ENCODE data around the gene SNPH.

Gene SNPH

GRCh38 chr20:1309439-1309847 is 43.3 kb downstream of the SNPH start:
- H3K4me3 ChIP-seq (ENCODE audit: low read depth, low read length), result no peak overlapping the region
- no peak overlapping the region for H3K27ac ChIP-seq (ENCODE audit: extremely low read depth, low read depth, low read length)
- TF ChIP-seq SCRT2 (tag by site-specific recombination; IDR thresholded peaks at IDR 0.05), result no peak
- no peak for TF ChIP-seq ZNF274 (IDR thresholded peaks at IDR 0.05; ENCODE audit: low read length)
- no peak for TF ChIP-seq ZNF274 (tag by site-specific recombination; IDR thresholded peaks at IDR 0.05; ENCODE audit: borderline replicate concordance)
- TF ChIP-seq ZBTB11 (tag by site-specific recombination; conservative IDR thresholded peaks at IDR 0.05; ENCODE audit: low read depth), result no peak
- TF ChIP-seq ZNF837 (tag by site-specific recombination; IDR thresholded peaks at IDR 0.05), result no peak
- no peak for TF ChIP-seq ZNF214 (tag by site-specific recombination; IDR thresholded peaks at IDR 0.05; ENCODE audit: borderline replicate concordance)
- TF ChIP-seq CTCF (tag by site-specific recombination; IDR thresholded peaks at IDR 0.05), result peak; percentile 50
- TF ChIP-seq ZNF664 (tag by site-specific recombination; IDR thresholded peaks at IDR 0.05), result no peak
- no peak for TF ChIP-seq ZNF510 (tag by site-specific recombination; IDR thresholded peaks at IDR 0.05; ENCODE audit: insufficient replicate concordance)
- peaks cover 0 to 18% of the 10 kb centered on the region in 2 experiments; a peak in 1 of 3 replicates for H3K36me3 ChIP-seq (ENCODE audit: control insufficient read depth in 2 of 2, insufficient read depth in 1 of 2, low read length in 2 of 2)
- ChIA-PET CTCF (interaction anchor here (4.3 kb wide), 1 partner anchor 127 kb away, joined by 56 read pairs; no protein-coding TSS in a partner anchor), POLR2A (no interaction called here)
- H3K4me1 ChIP-seq (ENCODE audit: control insufficient read depth, insufficient read depth, low read length), result 0 out of 2 replicates have a peak, but pooled peaks cover 2% of the 10 kb centered on the region
- H3K9me3 ChIP-seq (ENCODE audit: control insufficient read depth, insufficient read depth, low read depth, low read length), result no peaks in the 10 kb centered on the region

- POLR2A ChIA-PET, result no interaction called here
- Histone ChIP-seq H3K27ac (ENCODE audit: extremely low read depth, low read depth, low read length) (no peak overlapping the region), H3K4me1 (ENCODE audit: control insufficient read depth, insufficient read depth, low read length) (0 out of 2 replicates have a peak, but pooled peaks cover 2% of the 10 kb centered on the region), H3K9me3 (ENCODE audit: control insufficient read depth, insufficient read depth, low read depth, low read length) (no peaks in the 10 kb centered on the region), H3K36me3 (ENCODE audit: control insufficient read depth in 2 of 2, insufficient read depth in 1 of 2, low read length in 2 of 2) (peaks cover 0 to 12% of the 10 kb centered on the region in 2 experiments; a peak in 1 of 3 replicates), H3K4me3 (ENCODE audit: low read depth, low read length) (no peak overlapping the region)
- peak; percentile 46; the same call in 1 of the 2 replicates for TF ChIP-seq KLF9 (tag by site-specific recombination; IDR thresholded peaks at IDR 0.05; ENCODE audit: low read depth)
- TF ChIP-seq ZNF585B (tag by site-specific recombination; IDR thresholded peaks at IDR 0.05), result no peak
- no peak for TF ChIP-seq ZNF513 (tag by site-specific recombination; IDR thresholded peaks at IDR 0.05)
- TF ChIP-seq ZNF600 (tag by site-specific recombination; IDR thresholded peaks at IDR 0.05), result 0 out of 2 replicates have a peak, but pooled peaks have one; percentile 20
- TF ChIP-seq ELK4 (IDR thresholded peaks at IDR 0.05; ENCODE audit: borderline replicate concordance, low read depth, low read length), result no peak
- TF ChIP-seq ZNF521 (tag by site-specific recombination; IDR thresholded peaks at IDR 0.05), result no peak
- 0 out of 2 replicates have a peak, but pooled peaks have one; percentile 37 for TF ChIP-seq GLIS2 (tag by site-specific recombination; IDR thresholded peaks at IDR 0.05)
- TF ChIP-seq ZNF555 (tag by site-specific recombination; conservative IDR thresholded peaks at IDR 0.05), result no peak
- TF ChIP-seq ZNF37A (tag by site-specific recombination; IDR thresholded peaks at IDR 0.05), result no peak
- TF ChIP-seq ZNF76 (tag by site-specific recombination; IDR thresholded peaks at IDR 0.05; ENCODE audit: borderline replicate concordance, low read depth), result no peak
- TF ChIP-seq ZNF133 (tag by site-specific recombination; IDR thresholded peaks at IDR 0.05), result no peak
- no peak for TF ChIP-seq ZNF596 (tag by site-specific recombination; IDR thresholded peaks at IDR 0.05)
- no peak for TF ChIP-seq ZNF274 (IDR thresholded peaks at IDR 0.05; ENCODE audit: low read length)
- TF ChIP-seq ZNF274 (tag by site-specific recombination; IDR thresholded peaks at IDR 0.05; ENCODE audit: borderline replicate concordance), result no peak
- CTCF ChIA-PET, result interaction anchor here (4.3 kb wide), 1 partner anchor 126 kb away, joined by 56 read pairs; no protein-coding TSS in a partner anchor
Measured at GRCh38 chr20:1310071-1310470, 44.0 kb downstream of the SNPH start.
